KOPT-K1 (cell line): Measurements from ENCODE around the gene TRIM38.

Source experiments
- H3K27ac ChIP-seq: fragments of 200-600 bp; sonication (generic); 2 replicates; pipeline ENCODE4 v1.5.1; 2016; ENCODE audit warnings: antibody characterized with exemption, mild to moderate bottlenecking, low read depth, low read length; ENCODE audit not compliant: poor library complexity, severe bottlenecking
- H3K36me3 ChIP-seq: fragments of 200-600 bp; sonication (generic); 2 replicates; pipeline ENCODE4 v1.5.1; 2017; ENCODE audit warnings: antibody characterized with exemption, mild to moderate bottlenecking, low read length, moderate library complexity; ENCODE audit not compliant: insufficient read depth
- H3K9me3 ChIP-seq: fragments of 200-600 bp; sonication (generic); 2 replicates; pipeline ENCODE4 v1.5.1; 2017; ENCODE audit warnings: antibody characterized with exemption, low read length, mild to moderate bottlenecking; ENCODE audit not compliant: insufficient read depth, poor library complexity, severe bottlenecking

Gene TRIM38

DNA sequence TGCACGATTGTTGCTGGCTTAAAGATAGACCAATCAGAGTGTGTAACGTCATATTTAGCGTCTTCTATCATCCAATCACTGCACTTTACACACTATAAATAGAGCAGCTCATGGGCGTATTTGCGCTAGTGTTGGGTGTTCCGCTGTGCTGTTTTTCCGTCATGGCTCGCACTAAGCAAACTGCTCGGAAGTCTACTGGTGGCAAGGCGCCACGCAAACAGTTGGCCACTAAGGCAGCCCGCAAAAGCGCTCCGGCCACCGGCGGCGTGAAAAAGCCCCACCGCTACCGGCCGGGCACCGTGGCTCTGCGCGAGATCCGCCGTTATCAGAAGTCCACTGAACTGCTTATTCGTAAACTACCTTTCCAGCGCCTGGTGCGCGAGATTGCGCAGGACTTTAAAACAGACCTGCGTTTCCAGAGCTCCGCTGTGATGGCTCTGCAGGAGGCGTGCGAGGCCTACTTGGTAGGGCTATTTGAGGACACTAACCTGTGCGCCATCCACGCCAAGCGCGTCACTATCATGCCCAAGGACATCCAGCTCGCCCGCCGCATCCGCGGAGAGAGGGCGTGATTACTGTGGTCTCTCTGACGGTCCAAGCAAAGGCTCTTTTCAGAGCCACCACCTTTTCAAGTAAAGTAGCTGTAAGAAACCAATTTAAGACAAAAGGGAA is 57.9 kb downstream of the TRIM38 start:
- H3K9me3 ChIP-seq, result peaks cover 5% of the 10 kb centered on the region
- H3K36me3 ChIP-seq, result no peaks in the 10 kb centered on the region
- H3K27ac ChIP-seq, result peak overlapping the region; percentile 99

DNA sequence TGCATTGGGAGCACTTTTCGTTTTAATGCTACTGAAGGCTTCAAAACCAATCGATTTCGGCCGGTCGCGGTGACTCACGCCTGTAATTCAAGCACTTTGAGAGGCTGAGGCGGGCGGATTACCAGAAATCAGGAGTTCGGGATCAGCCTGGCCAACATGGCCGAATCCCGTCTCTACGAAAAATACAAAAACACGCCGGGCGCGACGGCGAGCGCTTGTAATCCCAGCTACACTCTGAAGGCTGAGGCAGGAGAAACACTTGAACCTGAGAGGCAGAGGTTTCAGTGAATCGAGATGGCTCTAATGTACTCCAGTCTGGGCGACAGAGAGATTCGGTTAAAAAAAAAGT is 58.4 kb downstream of the TRIM38 start:
- Histone ChIP-seq H3K27ac (peak overlapping the region; percentile 99), H3K9me3 (peaks cover 5% of the 10 kb centered on the region), H3K36me3 (no peaks in the 10 kb centered on the region)

DNA sequence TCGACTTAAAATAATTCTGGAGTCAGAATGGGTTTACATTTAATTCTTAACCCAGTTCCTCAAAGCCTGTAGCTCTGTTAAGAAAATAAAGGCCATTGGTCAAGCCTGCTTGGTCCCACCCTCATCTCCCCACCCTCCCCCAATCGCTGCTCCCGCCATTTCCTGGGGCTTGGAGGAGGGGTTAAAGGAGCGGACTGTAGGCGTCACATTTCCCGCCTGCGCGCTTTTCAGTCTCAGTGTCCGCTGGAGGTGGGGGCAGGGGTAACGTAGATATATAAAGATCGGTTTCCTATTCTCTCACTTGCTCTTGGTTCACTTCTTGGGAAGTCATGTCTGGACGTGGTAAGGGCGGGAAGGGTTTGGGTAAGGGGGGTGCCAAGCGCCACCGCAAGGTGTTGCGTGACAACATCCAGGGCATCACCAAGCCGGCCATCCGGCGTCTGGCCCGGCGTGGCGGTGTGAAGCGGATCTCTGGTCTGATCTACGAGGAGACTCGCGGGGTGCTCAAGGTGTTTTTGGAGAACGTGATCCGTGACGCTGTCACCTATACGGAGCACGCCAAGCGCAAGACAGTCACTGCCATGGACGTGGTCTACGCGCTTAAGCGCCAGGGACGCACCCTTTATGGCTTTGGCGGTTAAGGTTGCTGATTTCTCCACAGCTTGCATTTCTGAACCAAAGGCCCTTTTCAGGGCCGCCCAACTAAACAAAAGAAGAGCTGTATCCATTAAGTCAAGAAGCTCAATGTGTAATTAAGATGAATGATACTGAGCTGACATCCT is 58.9 kb downstream of the TRIM38 start:
- Histone ChIP-seq H3K9me3 (peaks cover 5% of the 10 kb centered on the region), H3K36me3 (no peaks in the 10 kb centered on the region), H3K27ac (peak overlapping the region; percentile 99)

DNA sequence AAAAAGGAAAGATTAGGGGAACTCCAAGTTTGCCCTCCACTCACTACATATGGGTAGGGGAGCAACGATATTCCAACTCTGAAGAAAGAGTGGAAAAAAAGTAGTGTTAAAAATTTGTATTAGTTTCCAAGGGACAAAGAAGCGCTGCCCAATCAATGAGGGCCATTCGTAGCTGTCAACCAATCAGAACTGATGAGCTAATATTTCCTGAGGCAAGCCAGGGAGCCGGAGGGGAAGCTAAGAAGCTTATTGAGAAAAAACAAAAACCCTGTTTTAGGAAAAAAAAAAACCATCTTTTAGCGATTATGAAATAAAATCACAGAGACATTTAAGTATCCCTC is 59.5 kb downstream of the TRIM38 start:
- Histone ChIP-seq H3K27ac (peak overlapping the region; percentile 99), H3K36me3 (no peaks in the 10 kb centered on the region), H3K9me3 (peaks cover 5% of the 10 kb centered on the region)

DNA sequence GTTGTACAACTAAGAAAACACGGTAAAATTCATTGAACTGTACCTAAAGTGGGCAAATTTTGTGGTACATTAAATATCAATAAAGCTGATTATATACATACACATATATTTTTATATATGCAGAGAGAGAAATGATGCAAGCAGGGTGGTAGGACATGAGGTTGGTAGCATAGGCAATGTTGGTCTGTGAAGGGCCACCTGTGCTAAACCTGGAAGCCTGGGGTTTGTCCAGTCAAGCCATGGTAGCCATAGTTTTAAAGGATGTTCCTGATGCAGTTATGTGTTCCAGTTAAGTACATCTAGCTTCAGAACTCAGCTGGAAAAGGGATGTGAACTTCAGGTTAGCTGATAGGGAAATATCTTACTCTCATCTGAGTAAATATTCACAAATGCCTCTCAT is 60.1 kb downstream of the TRIM38 start:
- peaks cover 5% of the 10 kb centered on the region for H3K9me3 ChIP-seq
- peak overlapping the region; percentile 99 for H3K27ac ChIP-seq
- H3K36me3 ChIP-seq, result no peaks in the 10 kb centered on the region

DNA sequence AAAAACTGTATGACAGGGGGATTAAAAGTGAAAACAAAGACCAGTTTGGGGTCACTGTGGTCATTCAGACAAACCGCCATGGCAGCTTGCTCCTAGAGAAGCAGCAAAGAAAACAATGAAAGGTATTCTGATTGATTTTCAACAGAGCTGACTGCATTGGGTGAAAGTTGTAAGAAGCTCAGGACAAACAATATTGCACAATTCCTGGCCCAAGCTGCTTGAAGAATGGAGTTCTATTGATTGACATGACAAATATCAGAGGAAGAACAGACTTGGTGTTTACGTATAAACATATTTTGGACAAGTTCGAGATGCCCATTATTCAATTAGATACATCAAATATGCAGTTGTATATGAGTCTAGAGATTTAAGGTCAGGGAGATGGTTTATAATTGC is 62.0 kb downstream of the TRIM38 start:
- Histone ChIP-seq H3K27ac (peak overlapping the region; percentile 99), H3K9me3 (peaks cover 1% of the 10 kb centered on the region), H3K36me3 (no peaks in the 10 kb centered on the region)

DNA sequence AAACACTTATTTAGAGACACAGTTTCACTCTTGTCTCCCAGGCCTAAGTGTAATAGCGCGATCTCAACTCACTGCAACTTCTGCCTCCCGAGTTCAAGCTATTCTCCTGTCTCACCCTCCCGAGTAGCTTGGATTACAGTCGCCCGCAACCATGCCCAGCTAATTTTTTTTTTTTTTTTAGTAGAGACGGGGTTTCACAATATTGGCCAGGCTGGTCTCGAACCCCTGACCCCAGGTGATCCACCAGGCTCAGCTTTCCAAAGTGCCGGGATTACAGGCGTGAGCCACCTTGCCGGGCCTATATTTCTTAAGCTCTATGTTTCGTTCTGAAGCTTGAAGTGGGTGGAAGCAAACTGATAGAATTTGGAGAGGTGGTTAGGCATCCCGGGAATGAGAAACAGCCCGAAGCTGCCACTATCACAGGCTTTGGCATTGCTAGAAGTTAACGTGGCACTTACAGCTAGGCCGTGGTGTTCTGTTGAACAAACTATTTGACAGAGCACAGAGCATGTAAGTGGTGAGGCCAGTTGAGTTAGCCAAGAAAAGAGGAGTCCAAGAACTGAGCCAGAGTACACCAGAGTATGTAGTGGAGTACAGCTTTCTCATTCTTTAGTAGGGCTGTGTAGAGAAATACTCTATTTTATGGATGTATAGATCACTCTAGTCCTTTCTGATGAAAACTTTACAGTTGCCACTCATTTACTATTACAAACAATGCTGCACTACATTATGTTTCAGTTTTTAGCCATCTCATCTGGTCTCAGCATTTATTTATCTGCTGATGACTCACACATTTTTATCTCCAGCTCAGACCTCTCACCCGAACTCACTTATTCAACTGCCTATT is 62.7 kb downstream of the TRIM38 start:
- H3K9me3 ChIP-seq, result no peaks in the 10 kb centered on the region
- peak overlapping the region; percentile 99 for H3K27ac ChIP-seq
- no peaks in the 10 kb centered on the region for H3K36me3 ChIP-seq

DNA sequence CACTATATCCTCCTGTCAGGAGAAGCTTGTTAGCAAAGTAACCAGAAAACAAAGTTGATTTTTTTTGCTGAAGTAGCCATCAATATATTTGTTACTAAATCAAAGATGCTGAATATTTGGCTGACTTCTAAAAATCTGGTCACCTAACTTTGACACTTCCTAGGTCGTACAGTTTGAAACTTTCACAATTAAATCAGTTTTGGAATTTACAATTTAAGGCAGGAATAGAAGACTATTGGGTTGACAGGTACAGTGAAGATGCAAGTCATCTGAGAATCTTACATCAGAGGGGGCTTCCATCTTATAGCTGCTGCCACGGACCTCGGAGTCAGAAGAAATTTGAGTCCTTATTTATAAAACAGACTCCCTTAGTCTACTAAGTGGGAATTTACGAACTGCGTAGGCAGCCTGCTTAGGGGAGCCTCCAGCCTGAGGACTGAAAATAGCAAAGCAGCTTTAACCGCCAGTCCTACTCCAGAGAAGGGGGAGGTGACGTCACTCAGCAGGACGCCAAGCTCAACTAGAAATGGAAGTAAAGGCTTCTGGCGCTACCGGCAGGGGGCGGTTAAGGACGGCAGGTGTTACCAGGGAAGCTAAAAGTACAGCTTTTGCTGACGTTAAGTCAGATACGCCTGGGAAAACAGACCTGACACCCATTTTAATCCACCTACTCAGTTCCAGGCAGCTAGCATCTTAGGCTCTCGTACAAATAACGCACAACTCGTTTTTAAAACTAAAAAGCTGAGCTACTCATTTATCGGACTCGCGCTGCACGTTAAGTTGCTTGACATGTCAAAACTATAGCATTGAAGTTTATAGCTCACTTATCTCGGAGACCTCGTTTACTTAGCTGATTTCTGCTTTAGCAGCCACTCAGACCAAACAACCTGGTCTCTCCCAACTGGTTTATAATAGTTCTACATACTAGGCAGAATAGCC is 63.6 kb downstream of the TRIM38 start:
- Histone ChIP-seq H3K9me3 (no peaks in the 10 kb centered on the region), H3K27ac (peak overlapping the region; percentile 99)

DNA sequence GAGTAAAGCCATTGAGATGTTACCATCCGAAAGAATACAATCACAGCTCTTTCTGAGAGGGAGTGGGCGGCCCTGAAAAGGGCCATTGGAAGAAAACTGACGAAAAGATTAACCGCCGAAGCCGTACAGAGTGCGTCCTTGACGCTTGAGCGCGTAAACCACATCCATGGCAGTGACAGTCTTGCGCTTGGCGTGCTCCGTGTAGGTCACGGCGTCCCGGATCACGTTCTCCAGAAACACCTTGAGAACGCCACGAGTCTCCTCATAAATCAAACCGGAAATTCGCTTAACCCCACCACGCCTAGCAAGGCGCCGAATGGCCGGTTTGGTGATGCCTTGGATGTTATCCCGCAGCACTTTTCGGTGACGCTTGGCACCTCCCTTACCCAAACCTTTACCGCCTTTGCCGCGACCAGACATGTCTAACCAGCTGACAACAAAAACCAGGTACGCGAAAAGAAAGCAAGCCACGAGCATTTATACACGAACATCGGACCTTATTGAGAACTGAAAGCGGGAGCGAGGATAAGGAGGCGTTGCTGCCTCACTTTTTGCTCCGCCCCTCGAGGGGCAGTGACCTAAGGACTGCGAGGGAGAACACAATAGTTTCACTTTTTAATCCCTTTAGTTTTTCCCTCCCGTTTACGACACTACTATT is 64.4 kb downstream of the TRIM38 start:
- Histone ChIP-seq H3K9me3 (no peaks in the 10 kb centered on the region), H3K36me3 (no peaks in the 10 kb centered on the region), H3K27ac (peak overlapping the region; percentile 99)

More for the DNA sequence above, 63.6 kb downstream of the TRIM38 start:
- H3K36me3 ChIP-seq, result no peaks in the 10 kb centered on the region

DNA sequence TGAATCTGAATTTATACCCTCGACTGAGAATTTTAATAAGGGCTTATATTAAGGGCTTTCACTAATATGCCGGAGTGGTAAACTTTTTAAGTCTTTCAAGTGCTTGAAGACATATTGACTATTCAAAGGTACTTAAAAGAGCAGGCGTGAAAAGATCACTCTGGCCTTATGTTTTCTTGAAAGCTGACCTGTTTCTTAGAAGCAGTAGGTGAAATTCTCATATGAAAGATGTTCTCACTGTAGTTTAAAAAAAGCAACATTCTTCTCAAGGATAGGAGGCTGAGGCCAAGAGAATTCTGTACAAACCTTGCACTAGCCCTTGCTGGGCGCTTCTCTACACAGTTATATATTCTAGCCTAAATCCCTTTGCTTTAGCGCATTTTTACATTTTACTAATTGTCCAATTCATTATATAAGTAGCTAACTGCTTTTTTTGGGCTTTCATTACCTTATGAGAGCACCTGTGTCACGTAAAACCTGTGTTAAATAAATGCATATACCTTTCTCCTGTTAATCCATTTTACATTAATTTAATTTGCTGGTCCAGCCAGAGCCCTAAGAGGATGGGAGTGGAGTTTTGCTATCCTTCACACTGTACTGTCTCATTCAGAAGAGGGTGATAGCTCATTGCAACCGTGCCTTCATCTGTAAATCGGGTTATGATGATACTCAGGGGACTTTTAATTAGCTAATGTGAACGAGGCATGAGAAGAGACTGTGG is 65.0 kb downstream of the TRIM38 start:
- no peaks in the 10 kb centered on the region for H3K9me3 ChIP-seq
- no peaks in the 10 kb centered on the region for H3K36me3 ChIP-seq
- peak overlapping the region; percentile 99 for H3K27ac ChIP-seq

DNA sequence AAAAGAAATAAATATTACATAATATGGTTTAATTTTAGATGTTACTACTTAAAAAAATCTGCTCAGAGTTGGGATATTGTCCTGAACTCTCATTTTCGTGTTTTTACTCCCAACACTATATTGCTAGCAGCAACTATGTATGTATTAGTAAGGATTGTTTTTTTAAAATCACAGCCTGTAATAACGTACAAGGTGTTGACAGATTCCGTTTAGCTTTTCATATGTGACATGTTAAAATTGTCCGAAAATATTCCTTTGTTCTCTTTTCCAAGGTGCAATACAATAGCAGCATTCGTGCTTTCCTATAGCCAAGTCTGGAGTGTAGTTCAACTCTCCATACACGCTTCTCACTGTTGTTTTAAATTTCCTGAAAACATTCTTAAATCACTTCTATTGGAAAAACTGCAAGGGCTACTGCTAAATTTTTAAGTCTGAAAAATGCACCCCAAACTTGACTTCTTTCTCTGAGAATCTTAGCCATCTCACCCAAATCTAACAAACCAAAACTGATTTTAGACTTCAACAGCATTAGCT is 65.7 kb downstream of the TRIM38 start:
- H3K9me3 ChIP-seq, result no peaks in the 10 kb centered on the region
- peak overlapping the region; percentile 99 for H3K27ac ChIP-seq
- H3K36me3 ChIP-seq, result no peaks in the 10 kb centered on the region

DNA sequence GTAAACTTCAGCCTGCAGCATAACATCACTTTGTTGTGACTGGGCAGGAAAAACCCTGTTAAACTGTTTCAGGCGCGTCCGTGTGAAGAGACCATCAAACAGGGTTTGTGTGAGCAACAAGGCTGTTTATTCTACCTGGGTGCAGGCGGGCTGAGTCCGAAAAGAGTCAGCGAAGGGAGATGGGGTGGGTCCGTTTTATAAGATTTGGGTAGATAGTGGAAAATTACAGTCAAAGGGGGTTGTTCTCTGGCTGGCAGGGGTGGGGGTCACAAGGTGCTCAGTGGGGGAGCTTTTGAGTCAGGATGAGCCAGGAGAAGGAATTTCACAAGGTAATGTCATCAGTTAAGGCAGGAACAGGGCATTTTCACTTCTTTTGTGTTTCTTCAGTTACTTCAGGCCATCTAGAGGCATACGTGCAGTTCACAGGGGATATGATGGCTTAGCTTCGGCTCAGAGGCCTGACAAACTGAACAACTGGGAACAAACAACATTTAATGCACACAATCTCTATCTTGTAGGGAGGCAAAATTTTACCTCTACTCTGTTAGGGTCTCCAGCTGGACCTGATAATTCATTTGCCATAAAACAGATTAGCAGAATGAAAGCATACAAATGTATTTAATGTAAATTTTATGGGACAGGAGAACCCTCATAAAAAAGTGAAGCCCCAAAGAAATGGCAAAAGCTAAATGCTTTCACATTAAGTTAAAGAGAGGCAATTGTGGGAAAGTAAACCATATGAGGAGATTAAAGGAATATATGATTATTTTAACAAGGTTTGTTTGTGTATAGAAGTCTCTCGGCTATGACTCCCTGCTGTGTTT is 66.4 kb downstream of the TRIM38 start:
- no peaks in the 10 kb centered on the region for H3K36me3 ChIP-seq
- H3K27ac ChIP-seq, result peak overlapping the region; percentile 99
- no peaks in the 10 kb centered on the region for H3K9me3 ChIP-seq

DNA sequence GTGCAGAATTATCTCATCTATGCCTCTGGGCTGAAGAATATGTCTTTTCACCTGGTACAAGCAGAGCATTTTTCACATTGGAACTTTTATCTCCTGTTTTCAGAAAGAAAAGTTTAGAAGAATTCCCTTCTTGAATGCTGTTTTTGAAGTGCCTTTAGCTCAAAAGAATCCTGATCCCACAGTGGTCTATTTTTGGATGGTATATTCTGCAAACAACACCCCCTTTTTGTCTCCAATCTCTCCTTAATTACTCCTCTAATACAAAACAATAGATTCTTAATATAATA is 66.9 kb downstream of the TRIM38 start:
- H3K27ac ChIP-seq, result peak overlapping the region; percentile 99

More for the DNA sequence above, 66.9 kb downstream of the TRIM38 start:
- Histone ChIP-seq H3K9me3 (no peaks in the 10 kb centered on the region), H3K36me3 (no peaks in the 10 kb centered on the region)
